Measurements from ENCODE around the gene RGS6. TPM values are rescaled to one million over a fixed set of nuclear protein-coding genes. Genes with fewer than 3 reads are reported as not detected.
A peak's percentile ranks its signal among the peaks of the same experiment; 100 is the strongest.

RGS6 gene
- total RNA-seq, 2 experiments from 2014 or later = not detected

- intact Hi-C loops (cut with micrococcal nuclease; ENCODE audit: unreplicated experiment) = no loop called here
Measured at GRCh38 chr14:72439707-72440106, 507.5 kb downstream of the RGS6 start.

DNA sequence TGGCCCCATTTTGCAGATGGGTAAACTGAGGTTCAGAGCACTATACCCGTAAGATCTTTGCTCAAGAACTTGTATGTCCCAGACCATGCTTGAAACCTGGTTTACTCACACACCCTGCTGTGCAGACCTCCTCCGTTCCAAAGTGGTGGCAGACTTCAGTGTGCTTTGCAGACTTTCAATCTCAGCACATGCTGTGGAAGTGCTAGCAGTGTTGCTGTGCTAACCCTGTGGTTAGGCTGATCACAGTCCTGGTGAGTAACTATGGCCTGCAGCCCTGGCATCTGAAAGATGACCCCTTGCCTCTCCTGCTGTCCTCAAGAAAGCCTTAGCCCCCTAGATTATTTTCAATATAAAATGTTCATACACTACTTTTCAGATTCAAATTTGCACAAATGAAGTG is 511.0 kb downstream of the RGS6 start:
- Histone ChIP-seq H3K9me3 (ENCODE audit: low read length) (no peaks in the 10 kb centered on the region), H4K20me1 (ENCODE audit: insufficient read depth, low read length) (no peaks in the 10 kb centered on the region), H3K27ac (ENCODE audit: low read depth, low read length, poor library complexity, severe bottlenecking) (no peak overlapping the region), H3K4me1 (ENCODE audit: insufficient read depth, low read length, poor library complexity, severe bottlenecking) (peaks cover 14% of the 10 kb centered on the region), H2AFZ (ENCODE audit: low read length) (peak overlapping the region; percentile 85; the same call in 1 of the 2 replicates), H3K4me3 (ENCODE audit: low read depth, low read length, poor library complexity, severe bottlenecking) (no peak overlapping the region), H3K36me3 (ENCODE audit: insufficient read depth, low read length) (no peaks in the 10 kb centered on the region), H3K9me2 (ENCODE audit: insufficient read depth, low read length) (no peaks in the 10 kb centered on the region), H3K4me2 (ENCODE audit: low read length) (peak overlapping the region; percentile 61; the same call in 1 of the 2 replicates), H3K79me2 (ENCODE audit: insufficient read depth, low read depth, low read length) (no peaks in the 10 kb centered on the region)
- intact Hi-C loops (cut with micrococcal nuclease; ENCODE audit: unreplicated experiment) = no loop called here
- ChIA-PET POLR2A (interaction anchor here (1.2 kb wide), 1 partner anchor 8 kb away, joined by 4 read pairs; no protein-coding TSS in a partner anchor), CTCF (ENCODE audit: unreplicated experiment) (no interaction called here)
- BruUV-seq (replicated peaks) = no TSS peak
- TF ChIP-seq CTCF (conservative IDR thresholded peaks at IDR 0.05; ENCODE audit: low read length) (no peak), EZH2phosphoT487 (IDR thresholded peaks at IDR 0.05; ENCODE audit: borderline replicate concordance, low read depth, low read length) (no peak)
- DNase-seq (ENCODE audit: low spot score) = no peak

More at GRCh38 chr14:72439707-72440106, 507.5 kb downstream of the RGS6 start:
- Histone ChIP-seq H3K79me2 (ENCODE audit: insufficient read depth, low read depth, low read length) (no peaks in the 10 kb centered on the region), H3K27ac (ENCODE audit: low read depth, low read length, poor library complexity, severe bottlenecking) (no peak overlapping the region), H2AFZ (ENCODE audit: low read length) (no peak overlapping the region), H4K20me1 (ENCODE audit: insufficient read depth, low read length) (no peaks in the 10 kb centered on the region), H3K9me2 (ENCODE audit: insufficient read depth, low read length) (no peaks in the 10 kb centered on the region), H3K4me3 (ENCODE audit: low read depth, low read length, poor library complexity, severe bottlenecking) (no peak overlapping the region), H3K9me3 (ENCODE audit: low read length) (no peaks in the 10 kb centered on the region), H3K4me2 (ENCODE audit: low read length) (no peak overlapping the region), H3K36me3 (ENCODE audit: insufficient read depth, low read length) (no peaks in the 10 kb centered on the region), H3K4me1 (ENCODE audit: insufficient read depth, low read length, poor library complexity, severe bottlenecking) (peaks cover 14% of the 10 kb centered on the region)
- ChIA-PET POLR2A (no interaction called here), CTCF (ENCODE audit: unreplicated experiment) (no interaction called here)
- BruUV-seq (replicated peaks) = no TSS peak
- TF ChIP-seq CTCF (conservative IDR thresholded peaks at IDR 0.05; ENCODE audit: low read length) (no peak), EZH2phosphoT487 (IDR thresholded peaks at IDR 0.05; ENCODE audit: borderline replicate concordance, low read depth, low read length) (no peak)
- DNase-seq (ENCODE audit: low spot score) = no peak

- no TSS peak for BruUV-seq (replicated peaks)
- H2AFZ ChIP-seq (ENCODE audit: low read length) = peak overlapping the region; percentile 85
- H3K36me3 ChIP-seq (ENCODE audit: insufficient read depth, low read length) = no peaks in the 10 kb centered on the region
- TF ChIP-seq EZH2phosphoT487 (IDR thresholded peaks at IDR 0.05; ENCODE audit: borderline replicate concordance, low read depth, low read length) (no peak), CTCF (conservative IDR thresholded peaks at IDR 0.05; ENCODE audit: low read length) (no peak)
- H3K4me2 ChIP-seq (ENCODE audit: low read length) = peak overlapping the region; percentile 61
- peak overlapping the region; percentile 24 for H3K4me3 ChIP-seq (ENCODE audit: low read depth, low read length, poor library complexity, severe bottlenecking)
- POLR2A ChIA-PET = interaction anchor here (1.2 kb wide), 1 partner anchor 9 kb away, joined by 4 read pairs; no protein-coding TSS in a partner anchor
- H3K9me3 ChIP-seq (ENCODE audit: low read length) = no peaks in the 10 kb centered on the region
- H3K9me2 ChIP-seq (ENCODE audit: insufficient read depth, low read length) = no peaks in the 10 kb centered on the region
- peaks cover 14% of the 10 kb centered on the region for H3K4me1 ChIP-seq (ENCODE audit: insufficient read depth, low read length, poor library complexity, severe bottlenecking)
- CTCF ChIA-PET (ENCODE audit: unreplicated experiment) = no interaction called here
- peak; percentile 20 for DNase-seq (ENCODE audit: low spot score)
- H4K20me1 ChIP-seq (ENCODE audit: insufficient read depth, low read length) = no peaks in the 10 kb centered on the region
- intact Hi-C loops (cut with micrococcal nuclease; ENCODE audit: unreplicated experiment) = no loop called here
- no peak overlapping the region for H3K27ac ChIP-seq (ENCODE audit: low read depth, low read length, poor library complexity, severe bottlenecking)
- H3K79me2 ChIP-seq (ENCODE audit: insufficient read depth, low read depth, low read length) = no peaks in the 10 kb centered on the region
Measured at GRCh38 chr14:72443991-72444441, 511.8 kb downstream of the RGS6 start.

Data from OCI-LY7 (cell line).